NCI-H187 treated with DMSO at 0.1 percent for 48 hours (cell line): Measurements from ENCODE around the gene TLR4.

ENCODE experiments used
- DNase-seq: peaks from one replicate; lab custom pipeline; 2025; lab: John Stamatoyannopoulos, UW

The TLR4 gene

DNA sequence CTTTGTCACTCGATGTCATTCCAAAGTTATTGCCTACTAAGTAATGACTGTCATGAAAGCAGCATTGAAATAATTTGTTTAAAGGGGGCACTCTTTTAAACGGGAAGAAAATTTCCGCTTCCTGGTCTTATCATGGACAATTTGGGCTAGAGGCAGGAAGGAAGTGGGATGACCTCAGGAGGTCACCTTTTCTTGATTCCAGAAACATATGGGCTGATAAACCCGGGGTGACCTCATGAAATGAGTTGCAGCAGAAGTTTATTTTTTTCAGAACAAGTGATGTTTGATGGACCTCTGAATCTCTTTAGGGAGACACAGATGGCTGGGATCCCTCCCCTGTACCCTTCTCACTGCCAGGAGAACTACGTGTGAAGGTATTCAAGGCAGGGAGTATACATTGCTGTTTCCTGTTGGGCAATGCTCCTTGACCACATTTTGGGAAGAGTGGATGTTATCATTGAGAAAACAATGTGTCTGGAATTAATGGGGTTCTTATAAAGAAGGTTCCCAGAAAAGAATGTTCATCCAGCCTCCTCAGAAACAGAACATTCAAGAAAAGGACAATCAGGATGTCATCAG, 11.3 kb downstream of the TLR4 start:
- no peak for DNase-seq

DNA sequence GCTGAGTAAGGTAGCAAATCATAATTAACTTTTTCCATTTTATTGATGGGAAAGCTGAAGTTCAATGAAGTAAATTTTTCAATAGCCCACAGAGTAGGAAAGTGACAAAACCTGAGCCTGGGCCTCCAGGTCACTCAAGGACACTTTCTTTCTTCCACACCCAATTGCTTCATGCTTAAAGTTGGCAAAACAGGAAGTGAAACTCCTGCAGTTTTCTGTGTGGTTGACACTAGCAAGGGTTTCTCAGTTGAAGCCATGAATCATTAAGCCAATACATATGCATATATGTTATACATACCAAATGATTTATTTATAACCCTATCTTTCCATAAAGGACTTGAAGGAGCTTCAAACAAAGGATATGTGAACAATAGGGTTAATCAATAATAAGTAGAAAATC, 13.9 kb downstream of the TLR4 start:
- DNase-seq = no peak

DNA sequence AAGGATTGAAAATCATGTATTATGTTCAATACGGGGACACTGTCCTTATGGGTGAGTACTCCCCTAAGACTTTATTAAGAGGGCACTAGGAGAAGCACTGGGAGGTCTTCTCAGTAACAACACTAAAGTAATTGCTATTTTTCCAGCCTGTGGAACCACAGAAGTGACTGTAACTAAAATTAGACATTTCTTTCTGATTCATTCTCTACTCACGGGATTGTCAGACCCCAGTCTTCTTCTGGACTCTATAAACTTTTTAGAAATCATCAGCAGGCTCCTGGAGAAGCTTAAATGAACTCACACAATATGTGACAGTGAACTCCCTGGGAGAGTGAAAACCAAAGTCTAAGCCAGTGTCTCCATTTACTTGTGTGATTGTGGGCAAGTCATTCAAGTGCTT, 14.5 kb downstream of the TLR4 start:
- DNase-seq = no peak

DNA sequence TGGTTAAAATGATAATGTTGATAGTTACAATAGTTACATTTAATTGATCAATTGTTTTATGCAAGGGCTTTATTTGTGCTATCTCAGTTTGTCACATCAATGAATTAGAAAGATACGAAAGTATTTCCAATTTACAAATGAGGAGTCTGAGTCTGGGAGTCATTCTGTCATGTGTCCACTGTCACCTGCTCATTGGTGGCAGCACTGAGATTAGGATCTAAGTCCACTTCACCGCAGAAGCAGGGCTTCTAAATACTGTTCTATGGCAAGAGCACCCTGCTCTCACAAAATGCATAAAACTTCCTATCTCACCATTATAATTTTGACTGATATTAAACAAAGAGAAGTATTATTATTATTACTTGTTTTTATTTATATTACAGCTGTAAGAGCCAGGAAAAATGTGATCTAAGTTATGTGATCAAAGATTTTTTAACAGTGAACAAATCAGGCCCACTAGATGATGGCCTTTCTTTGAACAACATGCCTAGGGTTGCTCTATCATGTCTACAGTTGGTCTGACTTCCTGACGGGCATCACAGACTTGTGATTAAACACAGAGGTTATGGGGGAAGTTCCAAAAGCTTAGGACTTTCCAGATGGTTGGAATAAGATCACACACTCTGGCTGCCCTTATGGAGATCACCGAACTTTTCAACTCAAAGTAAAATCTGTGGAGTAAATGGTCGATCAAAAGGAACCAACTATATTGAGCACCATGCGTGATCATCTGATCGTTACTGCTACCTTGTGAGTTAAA, 15.1 kb downstream of the TLR4 start:
- no peak for DNase-seq

DNA sequence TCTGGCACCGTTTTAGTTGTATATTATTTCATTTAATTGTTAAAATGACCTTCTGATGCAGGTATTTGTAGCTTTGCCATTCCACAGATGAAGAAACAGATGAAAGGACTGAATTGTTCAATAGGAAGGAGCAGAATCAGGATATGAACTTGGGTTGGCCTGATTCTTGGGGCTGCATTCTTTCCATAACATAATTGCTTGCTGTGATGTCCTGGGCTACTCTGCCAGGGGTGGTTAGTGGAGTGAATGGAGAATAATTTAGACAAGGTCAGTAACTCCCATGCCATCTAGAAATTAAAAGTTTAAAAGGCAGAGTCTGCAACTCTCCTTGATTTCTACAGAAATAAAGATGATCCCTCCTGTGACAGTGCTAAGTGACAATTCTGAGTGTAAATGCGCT, 15.9 kb downstream of the TLR4 start:
- no peak for DNase-seq

DNA sequence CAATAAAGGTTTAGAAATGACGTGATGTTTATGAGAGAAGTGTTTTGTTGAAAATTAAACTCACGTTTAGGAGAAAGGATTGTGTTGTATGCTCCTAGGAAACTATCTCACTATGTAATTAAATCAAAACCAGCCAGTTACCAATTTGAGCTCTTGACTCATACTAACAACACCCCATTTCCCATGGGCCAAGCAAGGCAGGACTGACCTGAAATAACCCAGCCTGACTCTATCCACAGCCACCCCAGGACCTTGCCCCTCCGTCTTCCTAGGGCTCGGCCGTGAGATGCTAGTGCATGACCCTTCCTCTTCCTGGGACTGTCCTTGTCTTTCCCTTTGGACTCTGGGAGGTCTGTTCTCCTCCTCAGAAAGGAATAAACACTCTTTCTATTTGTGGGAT, 16.4 kb downstream of the TLR4 start:
- no peak for DNase-seq

DNA sequence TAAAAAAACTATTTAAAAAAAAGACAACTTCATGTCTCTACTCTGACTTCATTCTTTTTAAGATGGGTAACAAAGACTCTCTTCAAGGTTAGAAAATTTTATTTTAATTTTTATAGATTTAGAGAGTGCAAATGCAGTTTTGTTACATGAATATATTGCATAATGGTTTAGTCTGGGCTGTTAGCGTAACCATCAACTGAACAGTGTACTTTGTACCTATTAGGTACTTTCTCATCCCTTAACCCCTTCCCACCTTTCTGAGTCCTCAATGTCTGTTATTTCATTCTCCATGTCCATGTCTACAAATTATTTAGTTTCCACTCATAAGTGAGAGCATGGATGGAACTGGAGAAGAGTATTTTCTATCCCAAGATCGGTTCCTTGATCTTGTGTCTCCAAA, 16.8 kb downstream of the TLR4 start:
- no peak for DNase-seq

DNA sequence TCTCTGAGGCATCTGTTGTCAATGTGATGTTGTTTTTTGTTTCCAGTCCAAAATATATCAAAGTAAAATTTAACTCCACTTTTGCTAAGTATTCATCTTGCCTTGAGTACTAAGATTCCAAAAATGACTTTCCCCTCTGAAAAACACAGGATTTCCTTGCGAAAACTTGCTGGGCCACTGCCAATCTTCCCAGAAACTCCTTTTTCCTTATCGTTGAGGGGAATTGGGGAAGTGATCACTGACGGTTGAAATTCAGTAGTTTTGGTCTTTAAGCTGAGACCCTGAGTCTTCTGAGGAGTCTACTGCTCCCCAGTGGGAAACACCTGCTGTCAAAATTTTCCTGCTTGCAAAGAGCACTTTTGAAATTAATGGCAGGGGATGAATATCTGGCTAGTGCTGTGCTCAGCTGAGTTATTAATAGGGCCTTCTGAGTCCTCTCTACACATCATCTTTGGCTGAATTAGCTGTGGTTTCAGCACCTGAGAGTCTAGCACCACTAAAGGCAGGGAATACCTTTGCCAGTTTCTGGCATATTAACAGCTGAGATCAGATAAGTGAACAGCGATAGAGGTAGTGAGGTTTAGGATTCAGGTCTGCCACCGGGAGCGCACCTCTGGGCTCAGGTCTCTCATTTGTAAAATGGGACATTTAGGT, 18.0 kb downstream of the TLR4 start:
- no peak for DNase-seq

DNA sequence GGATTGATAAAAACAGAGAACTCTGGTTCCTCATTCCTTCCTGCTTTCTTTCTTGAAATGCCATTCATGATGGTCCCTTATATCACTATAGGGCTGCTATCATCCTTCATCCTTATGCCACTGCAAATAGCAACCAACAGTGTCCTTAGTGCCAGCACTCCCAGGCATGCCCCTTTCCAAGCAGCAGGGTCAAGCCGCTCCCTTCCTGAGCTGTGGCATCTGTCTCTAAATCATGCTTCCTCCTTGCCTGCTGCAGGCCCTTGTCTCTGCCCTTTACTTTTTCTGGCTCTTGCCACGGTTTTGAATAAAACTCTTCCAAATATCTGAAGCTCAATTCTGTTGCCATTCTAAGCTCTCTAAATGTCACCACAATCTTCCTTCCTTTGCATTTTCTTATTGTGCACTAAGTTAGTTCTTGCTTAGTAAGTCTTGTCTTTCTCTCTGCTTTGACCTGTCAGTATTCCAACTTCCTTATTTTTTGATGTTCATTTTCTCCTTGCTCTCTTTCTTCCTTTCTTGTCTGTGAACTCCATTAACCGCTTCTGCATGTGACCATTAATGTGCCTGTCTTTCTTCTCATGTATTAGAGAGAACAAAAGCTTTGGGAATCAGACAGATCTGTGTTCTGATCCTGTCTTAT, 19.9 kb downstream of the TLR4 start:
- no peak for DNase-seq

DNA sequence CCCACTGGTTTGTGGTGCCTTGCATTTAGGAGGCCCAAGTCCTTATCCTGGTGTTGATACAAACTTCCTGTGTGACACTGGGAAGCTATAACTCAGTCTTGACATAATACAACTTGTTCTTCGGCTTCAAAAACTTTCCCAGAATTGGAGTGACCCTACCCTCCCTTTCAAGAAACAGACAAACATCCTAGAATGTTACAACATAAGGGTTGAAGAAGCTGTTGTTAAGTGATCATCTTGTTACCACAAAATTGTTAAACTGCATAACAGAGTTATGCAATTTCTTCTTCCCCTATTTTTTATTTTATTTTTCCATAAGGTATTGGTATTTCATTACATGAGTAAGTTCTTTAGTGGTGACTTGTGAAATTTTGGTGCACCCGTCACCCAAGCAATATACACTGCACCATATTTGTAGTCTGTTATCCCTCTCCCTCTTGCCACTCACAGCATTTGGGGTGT, 21.3 kb downstream of the TLR4 start:
- DNase-seq = no peak

DNA sequence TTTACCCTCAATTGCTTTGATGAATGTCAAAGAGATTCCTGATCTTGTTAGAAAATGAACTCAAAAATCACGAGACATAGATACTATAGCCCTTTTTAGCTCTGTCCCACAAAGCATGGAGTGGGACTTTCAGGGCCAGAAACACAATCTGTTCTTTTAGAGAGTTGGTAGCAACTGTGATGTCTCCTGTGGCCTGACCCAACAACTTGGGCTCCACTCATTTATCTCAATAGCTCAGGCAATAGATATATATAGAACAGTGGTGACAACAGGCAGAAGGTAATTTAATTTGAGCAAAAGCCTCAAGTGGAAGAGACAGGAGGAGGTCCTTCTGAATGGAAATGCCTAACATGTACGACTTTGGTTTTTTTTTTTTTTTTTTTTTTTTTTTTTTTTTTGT, 25.2 kb downstream of the TLR4 start:
- DNase-seq = no peak

DNA sequence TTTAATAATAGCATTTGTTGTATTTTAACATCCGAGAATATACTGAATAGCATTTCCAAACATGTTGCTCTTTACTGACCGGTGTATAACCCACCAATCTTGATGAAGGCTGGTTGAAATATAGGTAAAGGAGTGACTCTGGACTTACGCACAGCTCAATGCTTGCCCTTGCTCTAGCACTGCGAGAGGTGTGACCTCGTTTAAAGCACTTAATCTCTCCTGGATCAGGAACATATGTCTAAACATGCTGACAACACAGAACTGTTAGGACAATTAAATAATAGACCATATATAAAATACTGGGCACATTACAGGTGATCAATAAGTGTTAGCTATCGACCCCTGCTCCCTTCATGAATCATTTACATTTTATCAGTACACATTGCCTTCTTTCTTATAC, 28.3 kb downstream of the TLR4 start:
- no peak for DNase-seq

DNA sequence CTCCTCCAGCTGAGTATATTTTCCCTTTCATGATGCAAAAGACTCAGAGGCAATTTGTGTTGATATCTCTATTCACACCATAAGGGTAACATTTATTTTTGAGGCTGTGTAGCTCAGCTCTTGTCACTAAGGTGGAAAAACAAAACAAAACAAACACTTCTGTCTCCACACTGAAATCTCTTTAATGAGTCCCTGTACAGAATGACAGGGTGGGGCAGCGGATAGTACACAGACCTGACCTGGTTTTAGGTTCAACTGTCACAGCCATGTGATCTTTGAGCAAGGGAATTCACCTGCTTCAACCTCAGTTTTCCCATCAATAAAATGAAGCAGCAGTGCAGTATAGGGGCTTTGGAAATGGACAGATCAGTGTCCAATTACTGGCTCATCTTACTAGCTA, 29.3 kb downstream of the TLR4 start:
- DNase-seq = no peak

DNA sequence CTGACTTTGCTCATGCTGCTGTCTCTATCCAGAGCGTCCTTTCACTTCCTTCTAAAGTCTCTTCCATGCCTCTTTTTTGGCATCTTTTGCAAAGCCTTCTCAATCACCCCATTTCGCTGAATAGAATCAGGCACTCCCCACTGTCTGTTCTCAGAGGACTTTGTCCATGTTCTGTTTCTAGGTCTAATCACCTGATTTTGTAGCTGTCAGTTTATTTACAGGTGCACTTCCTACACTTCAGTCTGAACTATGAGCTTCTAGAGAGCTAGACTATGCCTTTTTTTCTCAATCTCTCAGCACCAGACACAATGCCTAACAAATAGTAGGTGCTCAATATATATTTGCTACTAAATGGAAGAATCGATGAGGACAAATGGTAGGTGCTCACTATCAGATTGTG, 29.9 kb downstream of the TLR4 start:
- DNase-seq = no peak

DNA sequence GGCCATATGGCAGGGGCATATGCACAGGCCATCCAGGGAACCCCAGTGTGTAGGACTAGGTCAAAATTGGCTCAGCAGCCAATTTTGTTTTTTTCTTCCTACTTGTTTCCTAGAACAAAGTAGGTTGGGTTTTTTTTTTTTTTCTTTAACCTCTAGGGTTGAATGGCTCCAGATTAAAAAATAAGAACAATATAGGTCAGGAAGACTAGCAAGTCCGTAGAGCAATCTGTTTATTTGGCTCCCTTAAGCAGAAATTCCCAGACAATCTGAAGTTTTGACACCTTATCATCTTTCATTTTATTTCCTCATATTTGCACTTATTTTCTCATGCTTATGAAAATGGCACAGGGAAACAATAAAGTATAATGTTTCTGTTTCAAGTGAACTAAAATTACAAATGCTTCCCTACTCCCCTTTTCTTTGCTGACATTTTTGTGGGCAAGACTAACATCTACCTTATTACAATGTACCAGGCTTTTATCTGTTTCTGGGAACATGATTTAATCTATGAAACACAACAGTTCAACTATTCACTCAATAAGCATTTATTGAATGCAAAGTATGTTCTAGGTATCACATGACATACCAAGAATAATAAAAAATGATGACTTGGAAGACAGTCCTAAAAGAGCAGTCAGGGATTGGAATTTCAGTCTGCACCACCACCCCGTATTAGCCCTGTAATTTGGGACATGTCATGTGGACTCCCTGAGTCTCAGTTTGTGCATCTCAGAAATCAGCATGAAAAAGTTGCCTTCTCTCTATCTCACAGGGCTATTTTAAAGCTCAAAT, 30.5 kb downstream of the TLR4 start:
- DNase-seq = no peak

DNA sequence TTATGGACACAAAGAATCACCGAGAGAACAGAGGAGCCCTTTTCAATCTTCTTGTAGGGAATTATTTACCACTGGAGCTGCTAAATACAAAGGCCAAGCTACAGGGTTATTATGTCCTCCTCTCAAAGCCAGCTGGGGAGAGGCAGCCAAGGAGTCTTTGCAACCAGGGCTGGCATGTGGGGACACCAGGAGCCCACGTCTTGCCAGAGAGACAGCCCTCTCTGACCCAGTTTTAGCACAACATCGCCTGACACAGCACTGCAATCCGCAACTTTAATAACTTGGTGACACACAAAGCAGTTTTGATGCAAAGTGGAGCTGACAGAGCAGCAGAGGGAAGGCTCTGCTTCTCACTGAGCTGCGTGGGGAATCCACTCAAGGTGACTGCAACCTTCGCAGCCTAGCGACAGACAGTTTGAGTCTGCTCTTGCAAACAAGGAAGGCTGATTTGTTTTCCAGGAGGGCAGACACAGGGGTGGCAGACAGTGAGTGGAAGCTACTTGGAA, 33.6 kb downstream of the TLR4 start:
- DNase-seq = no peak

DNA sequence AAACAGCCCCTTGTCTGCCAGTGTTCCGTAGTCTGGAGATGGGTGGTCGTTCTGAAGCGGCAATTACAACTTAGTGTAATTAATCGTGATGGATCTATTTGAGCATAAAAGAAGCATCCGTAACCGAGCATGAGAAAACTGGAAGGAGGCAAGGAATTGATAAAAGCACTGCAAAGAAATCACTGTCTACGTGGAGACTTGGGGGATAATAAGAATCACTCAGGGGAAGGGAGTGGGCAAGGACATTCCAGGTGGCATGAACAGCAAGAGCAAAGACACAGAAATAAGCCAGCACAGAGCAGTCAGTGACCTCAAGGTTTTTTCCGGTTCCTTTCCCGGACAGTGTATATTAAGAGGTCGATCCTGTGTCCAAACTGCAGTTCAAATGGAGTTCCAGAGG, 35.0 kb downstream of the TLR4 start:
- DNase-seq = no peak

DNA sequence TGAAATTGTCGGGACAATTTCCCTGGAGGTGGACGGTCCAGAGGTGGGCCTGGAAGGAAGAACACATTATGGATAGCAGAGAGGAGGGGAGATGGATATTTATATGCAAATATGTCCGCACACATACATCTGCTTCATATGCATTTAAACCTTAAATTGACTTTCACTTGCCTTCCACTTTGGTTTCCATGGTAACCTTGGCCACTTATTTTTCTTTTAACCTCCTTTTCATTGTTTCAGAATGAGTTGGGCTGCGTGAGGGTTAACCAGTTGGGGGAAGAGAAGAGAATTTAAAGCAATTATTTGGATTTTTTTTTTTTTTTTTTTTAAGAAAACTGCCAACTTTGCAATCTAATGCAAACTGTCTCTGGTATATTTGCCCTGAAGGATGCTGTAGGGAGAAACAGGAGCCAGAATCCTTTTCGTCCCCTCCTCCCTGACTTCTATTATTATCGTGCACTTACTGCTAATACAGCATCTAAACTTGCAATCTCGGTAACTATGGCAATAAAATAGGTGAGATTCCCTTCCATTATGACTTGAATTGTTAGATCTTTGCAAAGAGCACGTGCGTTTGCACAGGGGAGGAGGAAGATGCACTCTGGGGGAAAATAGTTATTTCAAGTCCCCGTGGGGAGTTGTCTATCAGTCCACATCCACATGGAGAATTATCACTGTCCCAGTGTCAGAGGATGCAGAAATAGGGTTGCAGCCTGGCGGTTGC, 35.6 kb downstream of the TLR4 start:
- no peak for DNase-seq

DNA sequence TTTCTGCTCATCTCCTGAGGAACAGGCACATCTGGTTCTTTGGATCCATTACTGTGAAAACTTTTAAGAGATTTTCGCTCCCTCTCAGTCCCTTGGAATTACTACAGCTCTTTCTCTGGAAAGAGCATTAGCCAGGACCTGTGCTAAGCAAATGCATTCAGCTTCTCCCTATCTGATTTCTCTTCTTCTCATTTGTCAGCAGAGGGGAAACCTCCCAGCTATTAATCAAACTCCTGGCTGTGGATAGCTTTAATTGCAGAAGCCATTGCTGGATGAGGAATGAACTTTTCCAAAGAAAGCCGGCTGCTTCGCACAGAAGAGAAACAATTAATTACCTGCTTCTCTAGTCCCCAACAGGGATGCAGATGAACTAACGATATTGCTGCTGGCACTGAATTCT, 37.9 kb downstream of the TLR4 start:
- no peak for DNase-seq

DNA sequence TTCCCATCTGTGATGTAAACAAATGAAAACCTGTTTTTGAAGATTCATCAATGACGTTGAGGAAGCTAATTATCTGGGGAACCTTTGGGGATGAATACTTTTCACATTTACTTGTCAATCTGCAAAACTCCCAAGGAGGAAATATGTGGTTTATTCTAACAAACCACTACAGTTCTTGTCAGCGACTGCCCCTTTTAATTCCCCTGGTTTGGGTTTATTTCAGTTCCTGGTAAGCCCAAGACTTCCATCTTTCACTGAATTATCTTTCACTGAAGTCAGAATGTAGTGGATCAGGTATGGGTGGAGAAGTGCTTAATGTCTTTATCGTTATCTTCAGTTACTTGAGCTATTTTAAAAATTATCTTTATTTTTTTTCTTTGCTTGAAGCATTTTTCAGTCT, 40.2 kb downstream of the TLR4 start:
- DNase-seq = no peak

DNA sequence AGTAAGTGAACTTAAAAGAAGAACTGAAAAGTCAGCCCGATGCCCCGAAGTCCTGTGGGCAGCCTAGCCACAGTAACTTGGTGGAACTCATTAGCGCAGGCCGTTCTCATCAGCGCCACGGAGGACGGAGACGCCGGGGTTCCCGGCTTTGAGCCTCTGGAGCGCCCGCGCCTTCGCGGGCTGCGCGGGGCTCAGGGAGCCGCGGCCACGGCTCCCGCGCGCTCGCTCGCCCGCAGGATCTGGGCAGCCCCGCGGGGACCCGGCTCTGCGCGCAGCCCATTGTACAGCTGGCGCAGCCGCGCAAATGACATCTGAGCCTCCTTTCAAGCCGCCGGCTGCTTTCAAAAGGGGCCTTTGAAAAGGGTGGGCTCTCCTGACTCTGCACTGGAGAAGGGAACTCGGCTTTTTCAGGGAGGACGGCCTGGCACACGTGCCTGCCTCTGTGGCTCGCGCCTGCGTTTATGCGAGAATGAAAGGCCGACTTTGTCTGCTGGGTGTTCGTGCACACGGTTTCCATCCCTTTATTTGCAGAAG, 40.7 kb downstream of the TLR4 start:
- DNase-seq = no peak
